Measurements from ENCODE around the gene PCAT7. TPM values are rescaled to one million over a fixed set of nuclear protein-coding genes. Genes with fewer than 3 reads are reported as not detected.
A peak's percentile ranks its signal among the peaks of the same experiment; 100 is the strongest.
"Not testable (repeated sequence)": the region's sequence is repeated elsewhere in the genome, so short reads cannot be mapped to it uniquely, and the experiment has no call there.

PCAT7 gene
- total RNA-seq, 2 experiments from 2014 or later, result 1.8 to 2.5 TPM

GRCh38 chr9:94557376-94557775 lies 2.5 kb downstream of the PCAT7 start:
- no peaks in the 10 kb centered on the region for H4K20me1 ChIP-seq (ENCODE audit: insufficient read depth, low read length)
- no TSS peak for BruUV-seq (replicated peaks)
- no peak overlapping the region for H3K4me3 ChIP-seq (ENCODE audit: low read depth, low read length, poor library complexity, severe bottlenecking)
- TF ChIP-seq EZH2phosphoT487 (IDR thresholded peaks at IDR 0.05; ENCODE audit: borderline replicate concordance, low read depth, low read length) (no peak), CTCF (conservative IDR thresholded peaks at IDR 0.05; ENCODE audit: low read length) (no peak)
- H3K9me2 ChIP-seq (ENCODE audit: insufficient read depth, low read length), result no peaks in the 10 kb centered on the region
- DNase-seq (ENCODE audit: low spot score), result no peak
- H3K27ac ChIP-seq (ENCODE audit: low read depth, low read length, poor library complexity, severe bottlenecking), result no peak overlapping the region
- H3K9me3 ChIP-seq (ENCODE audit: low read length), result no peaks in the 10 kb centered on the region
- no peak overlapping the region for H2AFZ ChIP-seq (ENCODE audit: low read length)
- intact Hi-C loops (cut with micrococcal nuclease; ENCODE audit: unreplicated experiment), result no loop called here
- H3K4me2 ChIP-seq (ENCODE audit: low read length), result no peak overlapping the region
- peaks cover 11% of the 10 kb centered on the region for H3K4me1 ChIP-seq (ENCODE audit: insufficient read depth, low read length, poor library complexity, severe bottlenecking)
- peaks cover 19% of the 10 kb centered on the region; the same call in 1 of the 2 replicates for H3K79me2 ChIP-seq (ENCODE audit: insufficient read depth, low read depth, low read length)
- ChIA-PET POLR2A (no interaction called here), CTCF (ENCODE audit: unreplicated experiment) (no interaction called here)
- H3K36me3 ChIP-seq (ENCODE audit: insufficient read depth, low read length), result peaks cover 7% of the 10 kb centered on the region

DNA sequence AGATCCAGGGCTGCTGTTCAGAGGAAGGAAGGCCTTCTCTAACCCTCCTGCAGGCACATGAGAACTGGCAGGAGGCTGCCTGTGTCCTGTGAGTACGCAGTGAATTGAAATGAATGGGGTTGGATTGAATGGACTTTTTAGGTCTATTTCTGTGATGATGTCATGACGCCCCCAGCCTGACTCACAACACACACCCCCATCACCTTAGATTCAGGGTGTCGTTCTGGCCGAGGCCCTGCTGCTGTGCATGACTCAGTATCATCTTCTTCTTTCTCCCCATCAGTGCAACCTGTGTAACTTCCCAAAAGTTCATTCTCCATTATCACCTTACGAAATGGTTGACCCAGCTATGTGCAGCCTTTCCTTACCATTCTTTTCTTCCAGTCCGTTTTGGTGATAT lies 5.4 kb downstream of the PCAT7 start:
- BruUV-seq (replicated peaks), result no TSS peak
- TF ChIP-seq EZH2phosphoT487 (IDR thresholded peaks at IDR 0.05; ENCODE audit: borderline replicate concordance, low read depth, low read length) (no peak), CTCF (conservative IDR thresholded peaks at IDR 0.05; ENCODE audit: low read length) (no peak)

GRCh38 chr9:94563548-94563947 lies 8.7 kb downstream of the PCAT7 start:
- Histone ChIP-seq H4K20me1 (ENCODE audit: insufficient read depth, low read length) (no peaks in the 10 kb centered on the region), H3K27ac (ENCODE audit: low read depth, low read length, poor library complexity, severe bottlenecking) (no peak overlapping the region), H3K4me1 (ENCODE audit: insufficient read depth, low read length, poor library complexity, severe bottlenecking) (no peaks in the 10 kb centered on the region), H3K79me2 (ENCODE audit: insufficient read depth, low read depth, low read length) (no peaks in the 10 kb centered on the region), H3K36me3 (ENCODE audit: insufficient read depth, low read length) (no peaks in the 10 kb centered on the region; the same call in 1 of the 2 replicates), H3K9me2 (ENCODE audit: insufficient read depth, low read length) (no peaks in the 10 kb centered on the region), H3K4me2 (ENCODE audit: low read length) (no peak overlapping the region), H3K4me3 (ENCODE audit: low read depth, low read length, poor library complexity, severe bottlenecking) (no peak overlapping the region), H3K9me3 (ENCODE audit: low read length) (no peaks in the 10 kb centered on the region), H2AFZ (ENCODE audit: low read length) (no peak overlapping the region)
- ChIA-PET POLR2A (no interaction called here), CTCF (ENCODE audit: unreplicated experiment) (no interaction called here)
- peak; percentile 65 for TF ChIP-seq CTCF (conservative IDR thresholded peaks at IDR 0.05; ENCODE audit: low read length)
- TF ChIP-seq EZH2phosphoT487 (IDR thresholded peaks at IDR 0.05; ENCODE audit: borderline replicate concordance, low read depth, low read length), result no peak
- no TSS peak for BruUV-seq (replicated peaks)
- no peak for DNase-seq (ENCODE audit: low spot score)
- intact Hi-C loops (cut with micrococcal nuclease; ENCODE audit: unreplicated experiment), result no loop called here

More for the DNA sequence above, 5.4 kb downstream of the PCAT7 start:
- Histone ChIP-seq H4K20me1 (ENCODE audit: insufficient read depth, low read length) (no peaks in the 10 kb centered on the region), H3K4me1 (ENCODE audit: insufficient read depth, low read length, poor library complexity, severe bottlenecking) (no peaks in the 10 kb centered on the region), H3K9me2 (ENCODE audit: insufficient read depth, low read length) (no peaks in the 10 kb centered on the region), H2AFZ (ENCODE audit: low read length) (no peak overlapping the region), H3K36me3 (ENCODE audit: insufficient read depth, low read length) (no peaks in the 10 kb centered on the region; the same call in 1 of the 2 replicates), H3K4me3 (ENCODE audit: low read depth, low read length, poor library complexity, severe bottlenecking) (no peak overlapping the region), H3K4me2 (ENCODE audit: low read length) (no peak overlapping the region), H3K79me2 (ENCODE audit: insufficient read depth, low read depth, low read length) (no peaks in the 10 kb centered on the region), H3K9me3 (ENCODE audit: low read length) (no peaks in the 10 kb centered on the region), H3K27ac (ENCODE audit: low read depth, low read length, poor library complexity, severe bottlenecking) (no peak overlapping the region)
- ChIA-PET POLR2A (interaction anchor here (0.8 kb wide), 1 partner anchor 15 kb away, joined by 4 read pairs; no protein-coding TSS in a partner anchor), CTCF (ENCODE audit: unreplicated experiment) (no interaction called here)
- no peak for DNase-seq (ENCODE audit: low spot score)
- intact Hi-C loops (cut with micrococcal nuclease; ENCODE audit: unreplicated experiment), result no loop called here

DNA sequence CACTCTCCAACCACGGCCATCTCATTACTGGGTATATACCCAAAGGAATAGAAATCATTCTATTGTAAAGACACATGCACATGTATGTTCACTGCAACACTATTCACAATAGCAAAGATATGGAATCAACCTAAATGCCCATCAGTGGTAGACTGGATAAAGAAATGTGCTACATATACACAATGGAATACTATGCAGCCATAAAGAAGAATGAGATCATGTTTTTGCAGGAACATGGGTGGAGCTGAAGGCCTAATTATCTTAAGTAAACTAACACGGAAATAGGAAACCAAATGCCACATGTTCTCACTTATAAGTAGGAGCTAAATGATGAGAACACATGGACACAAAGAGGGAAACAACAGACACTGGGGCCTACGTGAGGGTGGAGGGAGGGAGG lies 9.4 kb downstream of the PCAT7 start:
- H3K4me2 ChIP-seq (ENCODE audit: low read length); H3K4me3 ChIP-seq (ENCODE audit: low read depth, low read length, poor library complexity, severe bottlenecking); POLR2A ChIA-PET; H3K36me3 ChIP-seq (ENCODE audit: insufficient read depth, low read length); DNase-seq (ENCODE audit: low spot score); intact Hi-C loops (cut with micrococcal nuclease; ENCODE audit: unreplicated experiment); H3K79me2 ChIP-seq (ENCODE audit: insufficient read depth, low read depth, low read length); CTCF ChIA-PET (ENCODE audit: unreplicated experiment); H2AFZ ChIP-seq (ENCODE audit: low read length); H3K27ac ChIP-seq (ENCODE audit: low read depth, low read length, poor library complexity, severe bottlenecking); H3K4me1 ChIP-seq (ENCODE audit: insufficient read depth, low read length, poor library complexity, severe bottlenecking); H4K20me1 ChIP-seq (ENCODE audit: insufficient read depth, low read length); H3K9me3 ChIP-seq (ENCODE audit: low read length); BruUV-seq (replicated peaks); H3K9me2 ChIP-seq (ENCODE audit: insufficient read depth, low read length): not testable (repeated sequence)
